Psoas muscle (tissue), 8 donors: ENCODE measurements around the gene PCDHA5. TPM values are rescaled to one million over a fixed set of nuclear protein-coding genes. Genes with fewer than 3 reads are reported as not detected.
A peak's percentile ranks its signal among the peaks of the same experiment; 100 is the strongest.

ENCODE experiments used
- ATAC-seq, 4 donors: fragments of 200-7000 bp; cut with Tn5 transposase; one replicate each; pipeline ENCODE4 v1.9.1; 2020; ENCODE audit warnings: moderate library complexity in 3 of 4, mild to moderate bottlenecking in 2 of 4
- DNase-seq, 2 donors: peaks; one replicate each; pipeline ENCODE4 v3.0.0-alpha.2; 2020
- H3K27ac ChIP-seq: fragments of 200-600 bp; one replicate; pipeline ENCODE4 v1.8.0; 2022
- H3K27me3 ChIP-seq, 3 donors: fragments of 200-600 bp in 1 of 3; one replicate each; pipeline versions ENCODE4 v1.6.1 to v1.8.0; 2013 to 2022; ENCODE audit warnings: low read length in 2 of 3, mild to moderate bottlenecking in 2 of 3, moderate library complexity in 1 of 3; ENCODE audit not compliant: insufficient read depth in 3 of 3
- H3K36me3 ChIP-seq, 2 donors: fragments of 200-600 bp in 1 of 2; one replicate each; pipeline versions ENCODE4 v1.6.1 to v1.8.0; 2013 to 2022; ENCODE audit warnings: low read depth in 1 of 2, mild to moderate bottlenecking in 1 of 2, moderate library complexity in 1 of 2; ENCODE audit not compliant: insufficient read depth in 1 of 2
- H3K4me1 ChIP-seq: fragments of 200-600 bp; one replicate; pipeline ENCODE4 v1.8.0; 2022
- H3K4me3 ChIP-seq: fragments of 200-600 bp; one replicate; pipeline ENCODE4 v1.8.0; 2022; ENCODE audit warnings: mild to moderate bottlenecking
- H3K9me3 ChIP-seq: fragments of 200-600 bp; one replicate; pipeline ENCODE4 v1.8.0; 2022
- CTCF ChIP-seq: fragments of 200-600 bp; IDR thresholded peaks from one replicate; pipeline ENCODE4 v1.8.0; 2022; ENCODE audit warnings: antibody characterized with exemption
- WGBS, 3 donors: extraction: QIAGEN DNeasy Blood & Tissue Kit; methylation state at CpG; one replicate each; pipeline versions ENCODE4 v1.1.6 to v1.1.7; 2013; 5-methylcytosine and 5-hydroxymethylcytosine counted together
- intact Hi-C, 2 donors: fragments of 100-400 bp; cut with DNase I; formaldehyde crosslinking; loops; one replicate each; pipeline versions ENCODE4 v1.11.0 to v1.14.2; 2022
- polyA plus RNA-seq, 3 donors: library from polyadenylated mRNA; stranded (reverse); fragments of 200-250 nt; gene quantifications; one replicate each; pipeline ENCODE4 v1.2.3, GENCODE V29; 2013
- total RNA-seq, 4 donors: library from RNA; stranded (reverse); fragmentation: NEBNext Ultra II Directional in 2 of 4; extraction: Animal tissue kit (Norgen Biotek cat#: 25700) in 2 of 4; gene quantifications; one replicate each; pipeline versions ENCODE4 v1.2.1 to v1.2.4, GENCODE V29; 2021 to 2023
- donor health status: healthy with polysubstance abuse.
- donor health status: DM: no; HTN: no; CAD: no; lungs with moderate emphysema.
- donor health status: Bipolar disorder and iron deficiency.
- donor health status: healthy.
- donor health status: DM: yes; HTN: yes; CAD: no.
- donor health status: DM: no; HTN: no; CAD: no.
- donor health status: DM: no; HTN: no; CAD: no.
- donor health status: DM: yes; HTN: yes; CAD: no.

Gene PCDHA5
- total and polyA plus RNA-seq, 7 donors: 0.01 TPM; not detected in 6

DNA sequence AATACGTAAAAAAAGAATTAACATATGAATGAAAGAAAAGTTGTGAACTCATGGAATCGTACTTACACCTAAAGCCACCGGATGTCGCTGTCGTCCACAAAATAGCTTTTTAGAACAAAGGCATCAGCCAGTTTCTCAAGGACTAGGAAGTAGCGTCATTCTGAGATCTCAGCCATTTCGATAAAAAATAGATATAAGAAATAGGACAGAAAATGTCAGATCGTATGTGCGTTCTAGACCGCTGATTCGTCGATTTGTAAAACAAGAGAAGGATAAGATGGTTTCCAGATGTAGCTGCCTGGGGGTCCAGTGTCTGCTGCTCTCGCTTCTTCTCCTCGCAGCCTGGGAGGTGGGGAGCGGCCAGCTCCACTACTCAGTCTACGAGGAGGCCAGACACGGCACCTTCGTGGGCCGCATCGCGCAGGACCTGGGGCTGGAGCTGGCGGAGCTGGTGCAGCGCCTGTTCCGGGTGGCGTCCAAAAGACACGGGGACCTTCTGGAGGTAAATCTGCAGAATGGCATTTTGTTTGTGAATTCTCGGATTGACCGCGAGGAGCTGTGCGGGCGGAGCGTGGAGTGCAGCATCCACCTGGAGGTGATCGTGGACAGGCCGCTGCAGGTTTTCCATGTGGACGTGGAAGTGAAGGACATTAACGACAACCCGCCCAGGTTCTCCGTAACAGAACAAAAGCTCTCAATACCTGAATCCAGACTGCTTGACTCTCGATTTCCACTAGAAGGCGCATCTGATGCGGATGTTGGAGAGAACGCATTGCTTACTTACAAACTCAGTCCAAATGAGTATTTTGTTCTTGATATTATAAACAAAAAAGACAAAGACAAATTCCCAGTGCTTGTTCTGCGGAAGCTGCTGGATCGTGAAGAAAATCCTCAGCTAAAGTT, 34.6 kb downstream of the PCDHA5 start, which contains the start of gene PCDHA10:
PCDHA10 (plus strand) TSS at position 126 of the 903 bp plus-strand sequence; CDS start at position 278, 152 bp downstream.
- Histone ChIP-seq H3K9me3 (peaks cover 2% of the 10 kb centered on the region), H3K4me1 (no peaks in the 10 kb centered on the region), H3K27me3 (peaks cover 0 to 14% (median 4%) of the 10 kb centered on the region in 3 donors), H3K27ac (no peak within 1 kb of the TSS), H3K36me3 (no peaks in the 10 kb centered on the region), H3K4me3 (no peak within 1 kb of the TSS)
- 18 to 19% methylated on average over 31 to 44 of the region's 44 CpGs; no CpG with 5 or more reads in 1 of the 3 donors for WGBS, 3 donors
- DNase-seq (no peak), ATAC-seq (no peak)
- no peak for TF ChIP-seq CTCF
- intact Hi-C loops: no loop called here

GRCh38 chr5:140857177-140857986, 36.0 kb downstream of the PCDHA5 start:
- no peak for TF ChIP-seq CTCF
- H3K36me3 ChIP-seq: no peaks in the 10 kb centered on the region
- no peak overlapping the region for H3K27ac ChIP-seq
- intact Hi-C loops: no loop called here
- peaks cover 2% of the 10 kb centered on the region for H3K9me3 ChIP-seq
- peaks cover 0 to 19% (median 6%) of the 10 kb centered on the region in 3 donors for H3K27me3 ChIP-seq
- ATAC-seq (no peak), DNase-seq (no peak)
- no peak overlapping the region for H3K4me3 ChIP-seq
- no peaks in the 10 kb centered on the region for H3K4me1 ChIP-seq
- WGBS, 3 donors: 48 to 60% methylated on average over 74 to 94 of the region's 94 CpGs; no CpG with 5 or more reads in 1 of the 3 donors

GRCh38 chr5:140857987-140858240, 36.5 kb downstream of the PCDHA5 start:
- TF ChIP-seq CTCF: no peak
- H3K4me3 ChIP-seq: no peak overlapping the region
- H3K36me3 ChIP-seq: no peaks in the 10 kb centered on the region
- DNase-seq (peak; percentile 11 to 46), ATAC-seq (no peak)
- no peaks in the 10 kb centered on the region for H3K4me1 ChIP-seq
- intact Hi-C loops: no loop called here
- H3K27me3 ChIP-seq: peaks cover 0 to 19% (median 6%) of the 10 kb centered on the region in 3 donors
- WGBS, 3 donors: 55% methylated on average over 22 of the region's 22 CpGs; no CpG with 5 or more reads in 2 of the 3 donors
- H3K27ac ChIP-seq: no peak overlapping the region
- H3K9me3 ChIP-seq: peaks cover 4% of the 10 kb centered on the region

DNA sequence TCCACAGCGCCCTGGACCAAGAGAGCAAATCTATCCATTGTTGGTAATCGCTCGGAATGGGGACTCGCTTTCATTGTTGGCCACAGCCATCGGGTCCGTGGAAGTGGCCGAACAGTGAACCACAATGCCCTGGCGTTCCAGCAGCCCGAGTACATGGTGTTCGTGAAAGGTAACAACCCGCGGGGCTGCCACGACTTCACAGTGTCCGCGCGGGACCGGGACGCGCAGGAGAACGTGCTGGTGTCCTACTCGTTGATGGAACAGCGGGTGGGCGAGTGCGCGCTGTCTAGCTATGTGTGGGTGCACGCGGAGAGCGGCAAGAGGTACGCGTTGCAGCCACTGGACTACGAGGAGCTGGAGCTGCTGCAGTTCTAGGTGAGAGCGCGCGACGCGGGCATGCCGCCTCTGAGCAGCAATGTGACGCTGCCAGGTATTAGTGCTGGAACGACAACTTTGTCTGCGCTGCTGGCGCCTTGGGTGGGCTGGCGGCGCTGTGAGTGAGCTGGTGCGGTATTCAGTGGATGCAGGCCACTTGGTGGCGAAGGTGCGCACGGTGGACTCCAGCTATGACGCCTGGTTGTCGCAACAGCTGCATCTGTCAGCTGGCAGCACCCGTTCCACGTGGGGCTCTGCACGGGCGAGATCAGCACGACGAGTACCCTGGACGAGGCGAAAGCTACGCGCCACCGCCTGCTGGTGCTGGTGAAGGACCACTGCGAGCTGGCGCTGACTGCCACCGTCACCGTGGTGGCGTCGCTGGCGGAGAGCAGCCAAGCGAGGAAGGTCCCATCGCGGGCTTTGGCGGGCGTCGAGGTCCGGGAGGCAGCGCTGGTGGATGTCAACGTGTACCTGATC, 41.3 kb downstream of the PCDHA5 start:
- peaks cover 0 to 5% (median 4%) of the 10 kb centered on the region in 3 donors for H3K27me3 ChIP-seq
- no peak for DNase-seq
- TF ChIP-seq CTCF: no peak
- 37 to 45% (median 38%) methylated on average over 76 of the region's 76 CpGs for WGBS, 3 donors
- peaks cover 4% of the 10 kb centered on the region for H3K9me3 ChIP-seq
- H3K27ac ChIP-seq: no peak overlapping the region
- H3K4me3 ChIP-seq: no peak overlapping the region
- ATAC-seq: no peak
- intact Hi-C loops: no loop called here
- no peaks in the 10 kb centered on the region for H3K4me1 ChIP-seq
- H3K36me3 ChIP-seq: no peaks in the 10 kb centered on the region
